HEK293 (cell line): ENCODE data around the gene ZC3H15.

Source experiments
- CTCF ChIA-PET: fragments of 350-600 bp; formaldehyde crosslinking; extraction: SDS; loops from one replicate; lab custom pipeline; 2021; ENCODE audit warnings: antibody characterized with exemption; lab: Yijun Ruan, JAX
- POLR2A ChIA-PET: fragments of 300-600 bp; formaldehyde crosslinking; extraction: SDS; loops from one replicate; lab custom pipeline; 2020; ENCODE audit warnings: antibody characterized with exemption, inconsistent platforms; lab: Yijun Ruan, JAX
- H3K27ac ChIP-seq: fragments of 200-500 bp; sonication (Bioruptor generic); 2 replicates; pipeline ENCODE4 v1.5.1; 2014; ENCODE audit warnings: low read depth, low read length, control low read depth, inconsistent platforms; ENCODE audit errors: extremely low read depth
- H3K36me3 ChIP-seq, 2 experiments: fragments of 200-500 bp in 1 of 2; sonication (Bioruptor generic) in 1 of 2; 1 replicate in 1 of 2; 2 replicates in 1 of 2; pipeline ENCODE4 v1.5.1; 2014 to 2017; ENCODE audit warnings: inconsistent platforms in 2 of 2, low read length in 2 of 2; ENCODE audit not compliant: control insufficient read depth in 2 of 2, insufficient read depth in 1 of 2
- H3K4me1 ChIP-seq: fragments of 200-500 bp; sonication (Bioruptor generic); 2 replicates; pipeline ENCODE4 v1.5.1; 2014; ENCODE audit warnings: mild to moderate bottlenecking, low read length, inconsistent platforms; ENCODE audit not compliant: control insufficient read depth, insufficient read depth
- H3K4me3 ChIP-seq: 2 replicates; pipeline ENCODE4 v1.5.1; 2011; ENCODE audit warnings: low read depth, mild to moderate bottlenecking, control low read depth, low read length, moderate library complexity
- H3K9me3 ChIP-seq: fragments of 200-500 bp; sonication (Bioruptor generic); 2 replicates; pipeline ENCODE4 v1.5.1; 2014; ENCODE audit warnings: low read depth, low read length, inconsistent platforms; ENCODE audit not compliant: control insufficient read depth, insufficient read depth
- EGR2 ChIP-seq: fragments of 450-650 bp; formaldehyde crosslinking; IDR thresholded peaks from 2 replicates; pipeline ENCODE4 v1.5.1; 2016; ENCODE audit warnings: low read depth, missing biosample characterization, missing genetic modification characterization
- GLIS2 ChIP-seq: fragments of 450-650 bp; formaldehyde crosslinking; IDR thresholded peaks from 2 replicates; pipeline ENCODE4 v1.5.1; 2016; ENCODE audit warnings: missing biosample characterization, missing genetic modification characterization
- OVOL3 ChIP-seq: fragments of 450-650 bp; formaldehyde crosslinking; IDR thresholded peaks from 2 replicates; pipeline ENCODE4 v1.5.1; 2016; ENCODE audit warnings: missing biosample characterization, missing genetic modification characterization
- PRDM1 ChIP-seq: fragments of 450-650 bp; formaldehyde crosslinking; IDR thresholded peaks from 2 replicates; pipeline ENCODE4; 2016; ENCODE audit warnings: missing biosample characterization, missing genetic modification characterization
- PRDM6 ChIP-seq: fragments of 450-650 bp; formaldehyde crosslinking; IDR thresholded peaks from 2 replicates; pipeline ENCODE4 v1.5.1; 2017; ENCODE audit warnings: missing biosample characterization, missing genetic modification characterization
- RBAK ChIP-seq: fragments of 450-650 bp; formaldehyde crosslinking; IDR thresholded peaks from 2 replicates; pipeline ENCODE4 v1.5.1; 2016; ENCODE audit warnings: missing biosample characterization, missing genetic modification characterization
- YY1 ChIP-seq: fragments of 450-650 bp; formaldehyde crosslinking; IDR thresholded peaks from 2 replicates; pipeline ENCODE4 v1.5.1; 2018; ENCODE audit warnings: missing biosample characterization, missing genetic modification characterization
- ZBTB1 ChIP-seq: fragments of 450-650 bp; formaldehyde crosslinking; IDR thresholded peaks from 2 replicates; pipeline ENCODE4 v1.5.1; 2016; ENCODE audit warnings: missing biosample characterization, missing genetic modification characterization
- ZBTB20 ChIP-seq: fragments of 450-650 bp; formaldehyde crosslinking; IDR thresholded peaks from 2 replicates; pipeline ENCODE4 v1.5.1; 2016; ENCODE audit warnings: missing biosample characterization, missing genetic modification characterization
- ZEB2 ChIP-seq: fragments of 450-650 bp; formaldehyde crosslinking; IDR thresholded peaks from 2 replicates; pipeline ENCODE4 v1.5.1; 2016; ENCODE audit warnings: missing biosample characterization, missing genetic modification characterization
- ZFHX2 ChIP-seq: fragments of 450-650 bp; formaldehyde crosslinking; conservative IDR thresholded peaks from 2 replicates; pipeline ENCODE4 v1.5.1; 2016; ENCODE audit warnings: missing biosample characterization, missing genetic modification characterization
- ZNF2 ChIP-seq: fragments of 450-650 bp; formaldehyde crosslinking; IDR thresholded peaks from 2 replicates; pipeline ENCODE4 v1.5.1; 2016; ENCODE audit warnings: missing biosample characterization, missing genetic modification characterization
- ZNF398 ChIP-seq: fragments of 450-650 bp; formaldehyde crosslinking; IDR thresholded peaks from 2 replicates; pipeline ENCODE4 v1.5.1; 2017; ENCODE audit warnings: missing biosample characterization, missing genetic modification characterization
- ZNF510 ChIP-seq: fragments of 450-650 bp; formaldehyde crosslinking; IDR thresholded peaks from 2 replicates; pipeline ENCODE4 v1.5.1; 2018; ENCODE audit warnings: mild to moderate bottlenecking, missing genetic modification characterization, missing biosample characterization; ENCODE audit not compliant: insufficient replicate concordance
- ZNF629 ChIP-seq: fragments of 450-650 bp; formaldehyde crosslinking; IDR thresholded peaks from 2 replicates; pipeline ENCODE4 v1.5.1; 2017; ENCODE audit warnings: missing biosample characterization, missing genetic modification characterization
- ZNF660 ChIP-seq: fragments of 450-650 bp; IDR thresholded peaks from 2 replicates; pipeline ENCODE4 v1.5.1; 2018; ENCODE audit warnings: missing biosample characterization, mild to moderate bottlenecking, missing genetic modification characterization
- ZNF76 ChIP-seq: fragments of 450-650 bp; formaldehyde crosslinking; IDR thresholded peaks from 2 replicates; pipeline ENCODE4; 2016; ENCODE audit warnings: low read depth, missing biosample characterization, missing genetic modification characterization, borderline replicate concordance
- ZSCAN4 ChIP-seq: fragments of 450-650 bp; formaldehyde crosslinking; IDR thresholded peaks from 2 replicates; pipeline ENCODE4 v1.5.1; 2017; ENCODE audit warnings: missing biosample characterization, missing genetic modification characterization

Gene ZC3H15

GRCh38 chr2:186485576-186485870, 537 bp upstream of the ZC3H15 start:
- H3K36me3 ChIP-seq: no peaks in the 10 kb centered on the region
- POLR2A ChIA-PET: interaction anchor here (0.7 to 2.8 kb wide), 6 partner anchors 13 to 128 kb away, joined by 3 to 28 read pairs (median 5); partner anchors contain the start of gene ITGAV

GRCh38 chr2:186486651-186487647, 889 bp downstream of the ZC3H15 start:
- H3K27ac ChIP-seq: peak overlapping the region; percentile 77
- no peaks in the 10 kb centered on the region for H3K9me3 ChIP-seq

More at GRCh38 chr2:186485576-186485870, 537 bp upstream of the ZC3H15 start:
- CTCF ChIA-PET: interaction anchor here (0.6 to 1.2 kb wide), 3 partner anchors 20 to 905 kb away, joined by 3 read pairs; no protein-coding TSS in a partner anchor
- Histone ChIP-seq H3K9me3 (no peaks in the 10 kb centered on the region), H3K4me1 (peaks cover 2% of the 10 kb centered on the region; the same call in 1 of the 2 replicates), H3K4me3 (peak overlapping the region; percentile 52), H3K27ac (peak overlapping the region; percentile 77)
- TF ChIP-seq ZNF76 (tag by site-specific recombination) (no peak), ZNF2 (0 out of 2 replicates have a peak, but pooled peaks have one; percentile 11), ZNF660 (no peak; the same call in 1 of the 2 replicates), ZEB2 (tag by site-specific recombination) (no peak), ZNF398 (no peak), PRDM6 (peak; percentile 34; the same call in 1 of the 2 replicates), ZNF510 (tag by site-specific recombination) (no peak), YY1 (tag by site-specific recombination) (peak; percentile 9; the same call in 1 of the 2 replicates), ZBTB1 (tag by site-specific recombination) (no peak), PRDM1 (tag by site-specific recombination) (peak; percentile 89)

More at GRCh38 chr2:186486651-186487647, 889 bp downstream of the ZC3H15 start:
- CTCF ChIA-PET: interaction anchor here (0.6 kb wide), 1 partner anchor 647 kb away, joined by 6 read pairs; no protein-coding TSS in a partner anchor
- TF ChIP-seq ZNF629 (tag by site-specific recombination) (0 out of 2 replicates have a peak, but pooled peaks have one; percentile 17), ZBTB20 (tag by site-specific recombination) (0 out of 2 replicates have a peak, but pooled peaks have one; percentile 6), GLIS2 (tag by site-specific recombination) (peak; percentile 1; the same call in 1 of the 2 replicates), EGR2 (tag by site-specific recombination) (peak; percentile 86), ZFHX2 (tag by site-specific recombination) (peak; percentile 94), OVOL3 (tag by site-specific recombination) (no peak), RBAK (tag by site-specific recombination) (no peak), ZSCAN4 (peak; percentile 23; the same call in 1 of the 2 replicates), PRDM6 (0 out of 2 replicates have a peak, but pooled peaks have one; percentile 12)
- no peaks in the 10 kb centered on the region for H3K36me3 ChIP-seq
- POLR2A ChIA-PET: interaction anchor here (0.5 to 2.8 kb wide), 6 partner anchors 9 to 242 kb away, joined by 3 to 28 read pairs (median 5); partner anchors contain the start of gene ITGAV
- H3K4me1 ChIP-seq: peaks cover 5% of the 10 kb centered on the region
- peak overlapping the region; percentile 52 for H3K4me3 ChIP-seq
